ENCODE measurements around the gene PTCSC3. TPM values are rescaled to one million over a fixed set of nuclear protein-coding genes. Genes with fewer than 3 reads are reported as not detected.

The PTCSC3 gene
- total and polyA plus RNA-seq, 7 donors: not detected

DNA sequence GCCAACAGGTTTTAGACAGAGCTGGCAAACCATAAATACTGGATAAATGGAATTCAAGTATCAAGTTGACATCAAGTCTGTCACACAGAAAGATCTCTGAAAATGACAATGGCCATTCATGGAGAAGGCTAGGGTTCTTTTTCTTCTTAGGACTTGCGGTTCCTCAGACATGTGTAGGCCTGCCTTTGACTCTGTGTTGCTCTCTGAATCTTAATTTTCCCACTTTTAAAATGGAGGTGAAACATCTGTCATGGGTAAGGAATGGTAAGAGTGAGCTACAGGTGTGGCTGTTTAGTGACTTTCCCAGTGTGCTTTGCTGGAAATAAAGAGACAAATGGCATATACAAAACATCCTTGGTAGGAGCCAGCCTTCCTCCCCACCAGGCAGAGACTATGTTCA lies 79.2 kb downstream of the PTCSC3 start:
- ATAC-seq: no peak
- Histone ChIP-seq H3K36me3 (ENCODE audit: insufficient read depth in 1 of 2, low read depth in 1 of 2) (no peaks in the 10 kb centered on the region), H3K27me3 (ENCODE audit: insufficient read depth in 3 of 3, low read length in 2 of 3) (no peaks in the 10 kb centered on the region), H3K9me3 (no peaks in the 10 kb centered on the region), H3K27ac (no peak overlapping the region), H3K4me1 (no peaks in the 10 kb centered on the region), H3K4me3 (no peak overlapping the region)
- WGBS, 3 donors: 93 to 100% (median 96%) methylated on average over 1 of the region's 1 CpG
- TF ChIP-seq, protein P1, sequence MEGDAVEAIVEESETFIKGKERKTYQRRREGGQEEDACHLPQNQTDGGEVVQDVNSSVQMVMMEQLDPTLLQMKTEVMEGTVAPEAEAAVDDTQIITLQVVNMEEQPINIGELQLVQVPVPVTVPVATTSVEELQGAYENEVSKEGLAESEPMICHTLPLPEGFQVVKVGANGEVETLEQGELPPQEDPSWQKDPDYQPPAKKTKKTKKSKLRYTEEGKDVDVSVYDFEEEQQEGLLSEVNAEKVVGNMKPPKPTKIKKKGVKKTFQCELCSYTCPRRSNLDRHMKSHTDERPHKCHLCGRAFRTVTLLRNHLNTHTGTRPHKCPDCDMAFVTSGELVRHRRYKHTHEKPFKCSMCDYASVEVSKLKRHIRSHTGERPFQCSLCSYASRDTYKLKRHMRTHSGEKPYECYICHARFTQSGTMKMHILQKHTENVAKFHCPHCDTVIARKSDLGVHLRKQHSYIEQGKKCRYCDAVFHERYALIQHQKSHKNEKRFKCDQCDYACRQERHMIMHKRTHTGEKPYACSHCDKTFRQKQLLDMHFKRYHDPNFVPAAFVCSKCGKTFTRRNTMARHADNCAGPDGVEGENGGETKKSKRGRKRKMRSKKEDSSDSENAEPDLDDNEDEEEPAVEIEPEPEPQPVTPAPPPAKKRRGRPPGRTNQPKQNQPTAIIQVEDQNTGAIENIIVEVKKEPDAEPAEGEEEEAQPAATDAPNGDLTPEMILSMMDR (IDR thresholded peaks at IDR 0.05): no peak
- intact Hi-C loops (cut with DNase I): no loop called here
- DNase-seq: no peak

DNA sequence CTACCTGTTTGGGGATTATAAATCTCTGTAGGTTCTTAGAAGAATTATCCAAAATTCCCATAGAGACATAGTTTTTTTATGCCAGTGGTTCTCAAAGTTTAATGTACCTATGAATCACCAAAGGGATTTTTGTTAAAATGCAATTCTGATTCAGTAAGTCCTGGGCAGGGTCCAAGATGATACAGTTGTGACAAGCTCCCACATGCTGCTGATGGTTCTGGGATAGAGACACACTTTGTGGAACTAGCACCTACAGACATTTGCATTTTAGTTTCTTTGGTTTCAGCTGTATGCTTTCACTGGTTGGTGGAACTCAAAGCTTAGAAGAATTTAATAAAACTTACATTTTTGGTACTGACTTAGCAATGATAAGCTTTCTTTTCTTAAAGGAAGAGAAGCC lies 80.4 kb downstream of the PTCSC3 start:
- no peaks in the 10 kb centered on the region for H3K27me3 ChIP-seq (ENCODE audit: insufficient read depth in 3 of 3, low read length in 2 of 3)
- ATAC-seq: no peak

DNA sequence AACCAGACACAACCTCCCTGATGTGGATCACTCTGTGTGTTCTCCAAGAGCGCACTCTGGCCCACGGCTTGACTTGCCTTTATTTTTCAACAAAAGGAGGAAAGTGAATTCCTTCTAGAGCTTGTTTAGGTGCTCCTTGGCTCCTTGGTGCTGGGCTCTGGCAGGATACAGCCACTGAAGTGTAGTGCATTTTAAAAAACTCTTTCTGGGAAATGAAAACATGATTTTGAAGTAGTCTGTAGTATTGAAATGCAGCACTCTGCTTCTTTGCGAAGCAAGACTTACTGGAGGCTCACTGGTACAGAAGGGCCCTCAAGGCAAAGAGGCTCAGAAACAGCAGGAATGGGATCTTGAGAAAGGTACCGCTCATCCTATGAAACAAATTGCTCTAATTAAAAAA lies 81.6 kb downstream of the PTCSC3 start:
- Histone ChIP-seq H3K27me3 (ENCODE audit: insufficient read depth in 3 of 3, low read length in 2 of 3) (no peaks in the 10 kb centered on the region), H3K4me3 (no peak overlapping the region), H3K36me3 (ENCODE audit: insufficient read depth in 1 of 2, low read depth in 1 of 2) (no peaks in the 10 kb centered on the region), H3K27ac (no peak overlapping the region), H3K9me3 (no peaks in the 10 kb centered on the region), H3K4me1 (no peaks in the 10 kb centered on the region)
- no peak for DNase-seq
- TF ChIP-seq, protein P1 (IDR thresholded peaks at IDR 0.05): no peak
- no peak for ATAC-seq
- intact Hi-C loops (cut with DNase I): no loop called here
- WGBS, 3 donors: 82 to 90% (median 86%) methylated on average over 4 of the region's 4 CpGs

More for the DNA sequence above, 80.4 kb downstream of the PTCSC3 start:
- Histone ChIP-seq H3K27ac (no peak overlapping the region), H3K36me3 (ENCODE audit: insufficient read depth in 1 of 2, low read depth in 1 of 2) (no peaks in the 10 kb centered on the region), H3K4me3 (no peak overlapping the region), H3K4me1 (no peaks in the 10 kb centered on the region), H3K9me3 (no peaks in the 10 kb centered on the region)
- TF ChIP-seq, protein P1 (IDR thresholded peaks at IDR 0.05): no peak
- intact Hi-C loops (cut with DNase I): no loop called here
- no peak for DNase-seq

DNA sequence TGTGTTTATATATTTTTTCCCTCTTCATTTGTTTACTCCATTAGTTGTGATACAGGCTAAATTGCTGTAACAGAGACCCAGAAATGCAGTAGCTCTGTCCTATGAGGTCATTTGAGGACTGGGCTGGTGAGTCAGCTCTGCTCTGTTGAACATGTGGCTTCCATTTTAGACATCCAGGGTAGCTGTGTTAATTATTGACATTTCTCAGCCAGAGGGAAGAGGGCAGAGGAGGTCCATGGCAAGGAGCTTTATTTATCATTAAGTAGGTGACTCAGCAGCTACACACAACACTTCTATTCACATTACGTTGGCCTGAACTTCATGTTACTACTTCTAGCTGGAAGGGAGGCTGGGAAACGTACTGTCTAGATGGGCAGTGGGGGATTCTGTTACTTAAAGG lies 85.4 kb downstream of the PTCSC3 start:
- DNase-seq (no peak), ATAC-seq (peak; percentile 22 to 58 (median 30))
- H3K36me3 ChIP-seq (ENCODE audit: insufficient read depth in 1 of 2, low read depth in 1 of 2): no peaks in the 10 kb centered on the region
- 23 to 52% (median 24%) methylated on average over 2 of the region's 2 CpGs for WGBS, 3 donors
- no peaks in the 10 kb centered on the region for H3K4me1 ChIP-seq
- no peaks in the 10 kb centered on the region for H3K27me3 ChIP-seq (ENCODE audit: insufficient read depth in 3 of 3, low read length in 2 of 3)
- H3K9me3 ChIP-seq: no peaks in the 10 kb centered on the region
- H3K4me3 ChIP-seq: no peak overlapping the region
- TF ChIP-seq, protein P1 (IDR thresholded peaks at IDR 0.05): no peak
- no peak overlapping the region for H3K27ac ChIP-seq
- intact Hi-C loops (cut with DNase I): no loop called here

DNA sequence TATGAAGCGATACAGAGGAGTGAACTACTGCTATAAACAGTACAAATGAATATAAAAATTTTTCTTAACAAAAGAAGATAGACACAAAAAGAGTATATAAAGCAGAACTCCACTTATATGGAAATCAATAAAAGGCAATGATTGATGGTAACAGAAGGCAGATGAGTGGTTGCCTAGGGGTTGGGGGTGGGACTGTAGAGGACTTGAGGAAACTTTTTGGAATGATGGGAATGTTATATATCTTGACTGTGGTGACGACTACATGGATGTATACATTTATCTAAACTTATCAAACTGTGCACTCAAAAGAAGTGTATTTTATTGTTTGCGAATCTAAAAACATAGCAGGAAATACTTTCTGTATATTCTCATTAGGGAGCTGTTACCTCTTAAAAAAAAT lies 89.1 kb downstream of the PTCSC3 start:
- ATAC-seq (no peak), DNase-seq (no peak)

More for the DNA sequence above, 89.1 kb downstream of the PTCSC3 start:
- Histone ChIP-seq H3K4me3 (no peak overlapping the region), H3K4me1 (no peaks in the 10 kb centered on the region), H3K9me3 (no peaks in the 10 kb centered on the region), H3K36me3 (ENCODE audit: insufficient read depth in 1 of 2, low read depth in 1 of 2) (no peaks in the 10 kb centered on the region), H3K27me3 (ENCODE audit: insufficient read depth in 3 of 3, low read length in 2 of 3) (no peaks in the 10 kb centered on the region), H3K27ac (no peak overlapping the region)
- intact Hi-C loops (cut with DNase I): no loop called here
- WGBS, 3 donors: 67 to 79% (median 72%) methylated on average over 3 of the region's 3 CpGs
- TF ChIP-seq, protein P1 (IDR thresholded peaks at IDR 0.05): no peak

Data from psoas muscle (tissue), 8 donors.